H1 (cell line): ENCODE measurements around the gene CCDC102A. TPM values are rescaled to one million over a fixed set of nuclear protein-coding genes. Genes with fewer than 3 reads are reported as not detected.

ENCODE experiments used
- CBX5 ChIP-seq: fragments of 300-800, 300-1000 bp; sonication (generic); IDR thresholded peaks from 2 replicates; pipeline ENCODE4 v1.7.1; 2016; ENCODE audit warnings: antibody characterized with exemption, low read length, low read depth
- CHD2 ChIP-seq: IDR thresholded peaks from 2 replicates; pipeline ENCODE4 v1.6.1; 2012; ENCODE audit warnings: low read length, improper control_type of control experiment
- EZH2 ChIP-seq: fragments of 200-600 bp; sonication (generic); IDR thresholded peaks from 2 replicates; pipeline ENCODE4 v1.7.1; 2012; ENCODE audit warnings: low read depth, mild to moderate bottlenecking, moderate library complexity, low read length, inconsistent platforms; ENCODE audit not compliant: severe bottlenecking
- KDM1A ChIP-seq: fragments of 200-600, 300-600 bp; sonication (generic); IDR thresholded peaks from 2 replicates; pipeline ENCODE4 v1.7.1; 2016; ENCODE audit warnings: mild to moderate bottlenecking, low read length, borderline replicate concordance
- RNF2 ChIP-seq: fragments of 200-900, 300-1000 bp; sonication (generic); IDR thresholded peaks from 2 replicates; pipeline ENCODE4 v1.7.1; 2016; ENCODE audit warnings: borderline replicate concordance, low read depth, mild to moderate bottlenecking, antibody characterized with exemption, low read length; ENCODE audit not compliant: poor library complexity, severe bottlenecking; ENCODE audit errors: missing control alignments
- RXRA ChIP-seq: IDR thresholded peaks from 2 replicates; pipeline ENCODE4 v1.6.1; 2011; ENCODE audit warnings: low read depth, mild to moderate bottlenecking, low read length, moderate library complexity; ENCODE audit not compliant: insufficient read depth
- SUZ12 ChIP-seq: fragments of 200-600 bp; sonication (generic); IDR thresholded peaks from 2 replicates; pipeline ENCODE4 v1.6.1; 2012; ENCODE audit warnings: mild to moderate bottlenecking, inconsistent platforms, low read length, moderate library complexity, mixed read lengths
- polyA plus RNA-seq, 7 experiments: library from polyadenylated mRNA; depleted of rRNA in 3 of 7; stranded (reverse) in 5 of 7; unstranded in 2 of 7; fragments of >200 nt in 5 of 7; fragments of 200-250 nt in 2 of 7; gene quantifications; 1 replicate in 5 of 7; 2 replicates in 1 of 7; 4 replicates in 1 of 7; pipeline versions ENCODE4 v1.2.1 to v1.2.3, GENCODE V29; 2011 to 2013; ENCODE audit warnings: missing spikeins in 2 of 7, mixed read lengths in 2 of 7
- total RNA-seq: library from RNA; stranded (reverse); fragmentation: NEBNext Ultra II Directional; extraction: Animal tissue kit (Norgen Biotek cat#: 25700); gene quantifications from 2 replicates; pipeline ENCODE4 v1.2.1, GENCODE V29; 2021

Gene CCDC102A
- total and polyA plus RNA-seq, 2 of the 8 experiments (the other 6 are each of a cell fraction or from before 2014, with no cell fraction given): 4.0 to 7.5 TPM

DNA sequence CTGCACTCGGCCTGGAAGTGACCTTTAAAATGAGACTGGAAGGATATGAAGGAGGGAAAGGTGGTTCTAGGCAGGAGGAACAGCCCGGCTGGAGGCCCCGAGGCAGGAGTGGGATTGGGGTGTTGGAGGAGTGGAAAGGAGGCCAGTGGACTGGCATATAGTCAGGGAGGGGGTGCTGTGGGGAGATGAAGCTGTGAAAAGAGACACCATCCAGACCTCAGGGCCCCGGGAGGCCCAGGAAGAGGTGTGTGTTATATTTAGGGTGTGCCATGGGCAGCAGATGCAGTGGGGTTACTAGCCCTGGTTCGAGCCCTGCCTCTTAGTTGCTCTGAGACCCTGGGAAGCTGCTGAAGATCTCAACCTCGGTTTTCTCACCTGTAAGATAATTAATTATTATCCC lies 31.2 kb downstream of the CCDC102A start (continued):
- no peak for TF ChIP-seq EZH2
- no peak for TF ChIP-seq CHD2
- TF ChIP-seq CBX5: no peak
- TF ChIP-seq KDM1A: no peak
- TF ChIP-seq SUZ12: no peak
- TF ChIP-seq RXRA: no peak
- TF ChIP-seq RNF2: no peak
